GM12801 (cell line): Measurements from ENCODE around the gene MRC1.

Source experiments
- TF ChIP-seq, protein P1 (sequence below): IDR thresholded peaks from one replicate; pipeline ENCODE4 v1.5.1; 2011; ENCODE audit warnings: control low read depth; ENCODE audit not compliant: insufficient read length; ENCODE audit errors: extremely low read depth

Gene MRC1

GRCh38 chr10:17779784-17780183 is 29.4 kb upstream of the MRC1 start:
- TF ChIP-seq, protein P1, sequence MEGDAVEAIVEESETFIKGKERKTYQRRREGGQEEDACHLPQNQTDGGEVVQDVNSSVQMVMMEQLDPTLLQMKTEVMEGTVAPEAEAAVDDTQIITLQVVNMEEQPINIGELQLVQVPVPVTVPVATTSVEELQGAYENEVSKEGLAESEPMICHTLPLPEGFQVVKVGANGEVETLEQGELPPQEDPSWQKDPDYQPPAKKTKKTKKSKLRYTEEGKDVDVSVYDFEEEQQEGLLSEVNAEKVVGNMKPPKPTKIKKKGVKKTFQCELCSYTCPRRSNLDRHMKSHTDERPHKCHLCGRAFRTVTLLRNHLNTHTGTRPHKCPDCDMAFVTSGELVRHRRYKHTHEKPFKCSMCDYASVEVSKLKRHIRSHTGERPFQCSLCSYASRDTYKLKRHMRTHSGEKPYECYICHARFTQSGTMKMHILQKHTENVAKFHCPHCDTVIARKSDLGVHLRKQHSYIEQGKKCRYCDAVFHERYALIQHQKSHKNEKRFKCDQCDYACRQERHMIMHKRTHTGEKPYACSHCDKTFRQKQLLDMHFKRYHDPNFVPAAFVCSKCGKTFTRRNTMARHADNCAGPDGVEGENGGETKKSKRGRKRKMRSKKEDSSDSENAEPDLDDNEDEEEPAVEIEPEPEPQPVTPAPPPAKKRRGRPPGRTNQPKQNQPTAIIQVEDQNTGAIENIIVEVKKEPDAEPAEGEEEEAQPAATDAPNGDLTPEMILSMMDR, result no peak

- TF ChIP-seq, protein P1, result no peak
Observed at GRCh38 chr10:17780727-17781126, 28.4 kb upstream of the MRC1 start.

DNA sequence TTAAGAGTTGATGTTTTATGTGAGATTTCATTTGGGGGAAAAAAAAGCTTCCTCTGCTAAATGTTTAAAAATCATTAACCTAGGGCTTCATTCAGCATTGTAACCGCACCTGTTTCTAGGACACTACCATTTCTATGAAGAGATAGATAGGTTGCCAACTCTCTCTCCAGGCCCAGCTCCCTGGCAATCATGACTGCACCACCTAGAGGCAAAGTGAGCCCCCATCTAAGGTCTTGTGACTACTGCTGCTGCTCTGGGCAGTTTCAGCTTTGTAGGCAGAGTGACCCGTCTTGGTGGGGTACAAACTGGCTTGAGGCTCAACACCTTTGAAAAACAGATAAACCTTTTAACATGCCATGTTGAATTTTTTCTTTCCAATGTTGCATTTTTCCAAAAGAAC is 27.3 kb upstream of the MRC1 start:
- TF ChIP-seq, protein P1, result no peak

GRCh38 chr10:17782921-17783665 is 26.1 kb upstream of the MRC1 start:
- TF ChIP-seq, protein P1, result no peak

DNA sequence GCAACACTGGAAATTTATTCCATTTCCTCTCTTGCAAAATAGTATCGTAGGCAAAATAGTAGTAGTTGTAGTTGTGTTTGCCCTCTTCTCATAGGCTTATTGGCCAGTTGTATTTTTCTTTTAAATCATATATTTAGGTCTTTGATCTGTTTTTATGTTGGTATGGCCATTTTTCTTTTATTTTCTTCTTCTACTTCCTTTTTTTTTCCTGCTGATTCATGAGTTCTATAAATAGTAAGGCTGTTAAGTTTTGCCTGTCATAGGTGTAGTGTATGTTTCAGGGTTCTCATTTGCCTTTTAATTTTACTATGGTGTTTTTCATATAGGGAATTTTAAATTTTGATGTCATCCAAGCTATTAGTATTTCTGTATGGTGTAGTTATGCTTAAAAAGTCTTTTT is 25.4 kb upstream of the MRC1 start:
- TF ChIP-seq, protein P1, result no peak

DNA sequence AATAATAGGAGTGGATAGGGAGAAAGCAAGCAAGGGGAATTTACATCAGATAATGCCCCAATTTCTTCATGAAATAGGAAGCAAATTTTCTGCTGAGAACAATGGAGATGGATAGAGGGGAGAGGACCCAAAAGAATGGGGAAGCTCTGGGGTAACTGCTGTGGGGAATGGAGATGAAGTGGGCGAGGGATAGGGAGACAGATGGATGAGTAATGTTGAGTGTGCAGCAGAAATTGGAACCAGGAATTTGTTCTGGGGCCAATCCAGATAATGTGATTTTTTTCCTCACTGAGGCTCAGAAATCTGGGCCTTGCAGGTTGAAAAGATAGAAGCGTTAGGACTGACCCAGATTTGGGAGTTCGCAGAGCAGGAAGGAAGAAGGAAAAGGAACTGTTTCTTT is 24.5 kb upstream of the MRC1 start:
- TF ChIP-seq, protein P1, result no peak

DNA sequence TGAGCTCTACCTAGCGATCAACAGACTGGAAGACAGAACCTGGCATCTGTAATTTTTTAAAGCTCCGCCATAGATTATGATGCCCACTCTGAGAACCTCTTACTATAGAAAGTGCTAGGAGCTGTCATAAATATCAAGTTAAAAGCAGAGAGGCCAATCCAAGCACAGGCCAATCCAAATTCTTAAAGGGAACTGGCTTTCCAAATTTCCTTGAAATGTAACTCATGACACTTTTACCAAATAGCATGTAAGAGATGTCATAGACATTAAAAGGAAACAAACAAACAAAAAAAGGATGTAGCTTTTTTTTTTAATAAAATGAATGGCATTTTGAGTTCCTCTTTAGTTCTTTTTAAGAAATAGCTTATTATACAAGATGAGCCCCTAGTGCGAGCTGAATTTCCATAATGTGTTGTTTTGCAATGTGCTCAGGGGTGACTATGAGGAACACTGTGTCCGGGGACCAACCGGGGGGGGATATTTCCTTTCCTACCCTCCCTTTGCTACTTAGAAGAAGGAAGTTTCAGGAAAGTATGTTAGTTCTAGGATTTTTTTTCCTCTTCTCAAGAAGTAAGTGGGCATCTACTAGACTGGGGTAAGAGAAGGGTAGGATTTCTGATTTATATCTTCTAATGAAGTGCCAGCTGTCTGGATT is 23.7 kb upstream of the MRC1 start:
- TF ChIP-seq, protein P1, result no peak
